Measurements from ENCODE around the gene RBM20. TPM values are rescaled to one million over a fixed set of nuclear protein-coding genes. Genes with fewer than 3 reads are reported as not detected.

Gene RBM20
- total and polyA plus RNA-seq, 2 of the 4 experiments (the other 2 are of a cell fraction), result under 0.01 to 0.15 TPM

- Histone ChIP-seq H3K9ac (ENCODE audit: low read depth, low read length) (no peak overlapping the region), H3K56ac (ENCODE audit: extremely low read depth, insufficient read depth, low read length) (no peak overlapping the region), H4K91ac (ENCODE audit: insufficient read depth, low read depth, low read length) (no peak overlapping the region), H4K20me1 (ENCODE audit: insufficient read depth, low read length) (no peaks in the 10 kb centered on the region), H2BK15ac (ENCODE audit: low read depth, low read length) (no peak overlapping the region), H3K27ac (ENCODE audit: insufficient read depth, low read length) (no peak overlapping the region), H3K4ac (ENCODE audit: low read depth, low read length) (no peak overlapping the region), H2AK9ac (replicated peaks; ENCODE audit: low read depth, low read length, poor library complexity) (no peak overlapping the region), H3K9me3 (ENCODE audit: control insufficient read depth, insufficient read depth, low read length) (no peaks in the 10 kb centered on the region), H2BK120ac (ENCODE audit: low read depth, low read length) (no peak overlapping the region), H2AFZ (replicated peaks; ENCODE audit: low read length, poor library complexity) (no peak overlapping the region), H4K8ac (ENCODE audit: low read depth in 2 of 2, low read length in 2 of 2) (no peak overlapping the region), H3K23ac (ENCODE audit: low read depth, low read length) (no peak overlapping the region), H3K4me3 (ENCODE audit: insufficient read depth, low read depth, low read length) (no peak overlapping the region), H4K5ac (ENCODE audit: low read depth, low read length) (no peak overlapping the region), H3K27me3 (ENCODE audit: control insufficient read depth, insufficient read depth, low read length) (peaks cover 8% of the 10 kb centered on the region), H2BK20ac (ENCODE audit: low read depth, low read length) (no peak overlapping the region), H3K36me3 (ENCODE audit: control insufficient read depth, insufficient read depth, low read length) (no peaks in the 10 kb centered on the region), H3K4me2 (ENCODE audit: low read depth, low read length) (no peak overlapping the region), H3K14ac (replicated peaks; ENCODE audit: low read depth, low read length) (no peak overlapping the region), H3K79me1 (ENCODE audit: low read depth in 1 of 2, low read length in 2 of 2) (no peaks in the 10 kb centered on the region), H2AK5ac (ENCODE audit: low read depth, low read length) (no peak overlapping the region), H3K18ac (ENCODE audit: low read depth, low read length) (no peak overlapping the region), H3K9me1 (ENCODE audit: insufficient read depth, low read length) (no peaks in the 10 kb centered on the region), H3K4me1 (ENCODE audit: control insufficient read depth, insufficient read depth, low read length) (peaks cover 7% of the 10 kb centered on the region; the same call in 1 of the 2 replicates), H2BK5ac (ENCODE audit: low read depth, low read length, poor library complexity, severe bottlenecking) (no peak overlapping the region)
- TF ChIP-seq SMC3 (IDR thresholded peaks at IDR 0.05; ENCODE audit: low read depth, low read length) (no peak), RAD21 (IDR thresholded peaks at IDR 0.05; ENCODE audit: low read length) (no peak), MXI1 (IDR thresholded peaks at IDR 0.05; ENCODE audit: borderline replicate concordance, low read depth, low read length) (no peak), MAZ (IDR thresholded peaks at IDR 0.05; ENCODE audit: borderline replicate concordance, low read depth, low read length) (no peak), FOS (IDR thresholded peaks at IDR 0.05; ENCODE audit: low read depth, low read length) (no peak), BHLHE40 (IDR thresholded peaks at IDR 0.05; ENCODE audit: low read depth, low read length) (no peak), CTCF (conservative IDR thresholded peaks at IDR 0.05; ENCODE audit: low read depth, low read length) (no peak), ELK1 (IDR thresholded peaks at IDR 0.05; ENCODE audit: borderline replicate concordance, low read depth, low read length) (no peak), RCOR1 (IDR thresholded peaks at IDR 0.05; ENCODE audit: insufficient replicate concordance, low read length) (no peak), CEBPB (IDR thresholded peaks at IDR 0.05; ENCODE audit: low read depth, low read length) (no peak), CHD1 (IDR thresholded peaks at IDR 0.05; ENCODE audit: low read depth, low read length) (no peak), NFE2L2 (IDR thresholded peaks at IDR 0.05; ENCODE audit: low read depth, low read length) (no peak), RFX5 (IDR thresholded peaks at IDR 0.05; ENCODE audit: low read depth, low read length) (no peak), USF2 (IDR thresholded peaks at IDR 0.05; ENCODE audit: low read depth, low read length) (no peak), MAFK (IDR thresholded peaks at IDR 0.05; ENCODE audit: low read depth, low read length) (no peak), POLR2A (IDR thresholded peaks at IDR 0.05; ENCODE audit: low read depth, low read length) (no peak)
- in situ Hi-C loops (cut with MboI; ENCODE audit: low sequenced_read_pairs), result no loop called here
- no TSS peak for BruUV-seq (replicated peaks)
- no peak for ATAC-seq (ENCODE audit: low read depth)
- dilution Hi-C loops (cut with HindIII; ENCODE audit: low sequenced_read_pairs, unreplicated experiment), result no loop called here
- ChIA-PET CTCF (no interaction called here), POLR2A (ENCODE audit: unreplicated experiment) (no interaction called here)
- DNase-seq, result no peak
- intact Hi-C loops (cut with micrococcal nuclease), result no loop called here
- WGBS, 2 experiments (ENCODE audit: extremely low coverage in 2 of 2, insufficient read length in 1 of 2), result no CpG with 5 or more reads among the region's 4 CpGs
Measured at GRCh38 chr10:110806335-110806734, 162.2 kb downstream of the RBM20 start.
